HG03159 (cell line): ENCODE measurements around the gene PHF12.

Experiments used
- ATAC-seq: cut with Tn5 transposase; IDR thresholded peaks from one replicate; pipeline ENCODE4 v1.9.1; 2021; ENCODE audit warnings: mild to moderate bottlenecking, moderate library complexity; ENCODE audit not compliant: unreplicated experiment

The PHF12 gene

DNA sequence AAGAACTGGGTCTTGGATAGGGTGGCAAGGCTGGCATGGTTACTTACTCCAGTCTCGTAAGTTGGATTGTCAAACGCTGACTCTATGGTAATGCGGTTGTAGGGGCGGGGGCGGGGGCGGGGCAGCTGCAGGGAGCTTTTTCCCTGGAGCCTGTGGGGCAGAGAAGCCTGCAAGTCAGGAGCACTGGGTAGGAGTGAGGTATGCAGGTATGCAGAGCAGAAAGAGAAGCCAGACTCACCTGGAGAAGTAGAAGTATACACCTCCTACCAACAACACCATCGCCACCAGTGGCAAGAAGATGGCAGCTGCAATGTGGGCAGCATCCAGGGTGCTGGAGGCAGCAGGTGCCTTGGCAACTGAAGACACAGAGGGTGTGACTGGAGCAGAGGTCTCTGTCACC, 4.8 kb upstream of the PHF12 start:
- no peak for ATAC-seq

DNA sequence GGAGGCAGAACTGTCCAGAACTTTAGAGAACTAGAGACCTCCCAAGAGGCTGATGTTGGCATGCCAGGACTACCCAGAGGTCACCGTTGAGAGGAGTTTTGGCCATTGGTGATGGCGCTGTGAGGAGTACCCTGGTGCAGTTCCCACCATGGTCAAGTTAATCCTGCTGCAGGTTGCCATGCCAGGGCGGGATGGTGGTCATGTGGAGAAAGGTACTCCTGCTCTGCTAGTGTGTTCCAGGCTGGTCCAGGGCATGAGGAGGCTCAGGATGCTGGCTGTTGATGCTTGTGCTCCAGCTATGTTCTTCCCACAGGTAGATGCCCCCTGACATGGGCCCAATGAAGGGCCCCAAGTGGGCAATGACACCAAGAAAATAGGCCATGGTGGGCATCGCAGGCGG, 4.1 kb upstream of the PHF12 start:
- ATAC-seq = no peak

DNA sequence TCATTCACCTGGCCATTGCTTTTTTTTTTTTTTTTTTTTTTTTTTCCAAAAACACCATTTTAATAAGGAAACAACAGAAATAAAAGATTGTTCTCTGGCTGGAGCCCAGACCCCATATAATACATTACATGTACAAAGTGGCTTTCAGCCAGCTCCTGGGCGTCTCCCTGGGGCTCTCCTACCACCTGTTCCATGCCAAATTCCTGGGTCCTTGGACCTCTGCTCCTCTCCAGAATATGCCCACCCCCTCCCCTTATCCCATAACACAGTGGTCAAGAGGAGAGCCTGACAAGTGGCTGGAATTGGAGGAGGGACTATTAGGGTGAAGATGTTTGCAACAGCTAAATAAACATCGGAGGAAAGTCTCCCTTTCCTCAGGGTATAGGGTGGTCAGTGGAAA, 3.6 kb upstream of the PHF12 start:
- no peak for ATAC-seq

DNA sequence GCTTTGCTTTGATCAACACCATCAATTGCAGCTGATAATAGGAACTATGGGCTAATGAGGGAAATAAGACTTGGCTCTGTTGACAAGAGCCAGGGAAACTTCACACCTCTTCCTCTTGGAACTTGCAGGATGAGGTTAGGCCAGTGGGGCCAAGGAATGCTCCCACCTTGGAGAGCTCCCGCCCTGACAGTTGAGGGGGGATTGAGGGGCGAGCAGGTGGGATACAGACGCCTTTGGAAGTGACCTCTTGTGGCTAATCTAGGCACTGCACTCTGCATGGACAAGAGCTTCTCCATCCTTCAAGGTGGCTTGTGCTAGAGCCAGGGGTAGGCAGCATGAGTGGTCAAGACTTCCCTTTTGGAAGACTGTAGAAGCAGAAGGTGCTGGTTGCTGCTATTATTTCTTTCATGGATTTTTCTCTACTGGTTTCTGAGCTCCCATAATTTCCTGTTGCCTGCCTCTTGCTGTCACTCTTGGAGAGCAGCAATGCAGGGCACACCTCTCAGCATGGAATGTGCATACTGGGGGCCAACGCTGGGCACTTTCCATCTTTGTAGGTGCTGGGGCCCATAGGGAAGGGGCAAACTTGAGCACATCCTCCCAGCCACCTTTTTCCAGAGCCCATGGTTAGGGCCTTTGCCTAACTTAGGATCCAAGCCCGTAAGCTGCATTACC, 2.3 kb upstream of the PHF12 start:
- no peak for ATAC-seq

DNA sequence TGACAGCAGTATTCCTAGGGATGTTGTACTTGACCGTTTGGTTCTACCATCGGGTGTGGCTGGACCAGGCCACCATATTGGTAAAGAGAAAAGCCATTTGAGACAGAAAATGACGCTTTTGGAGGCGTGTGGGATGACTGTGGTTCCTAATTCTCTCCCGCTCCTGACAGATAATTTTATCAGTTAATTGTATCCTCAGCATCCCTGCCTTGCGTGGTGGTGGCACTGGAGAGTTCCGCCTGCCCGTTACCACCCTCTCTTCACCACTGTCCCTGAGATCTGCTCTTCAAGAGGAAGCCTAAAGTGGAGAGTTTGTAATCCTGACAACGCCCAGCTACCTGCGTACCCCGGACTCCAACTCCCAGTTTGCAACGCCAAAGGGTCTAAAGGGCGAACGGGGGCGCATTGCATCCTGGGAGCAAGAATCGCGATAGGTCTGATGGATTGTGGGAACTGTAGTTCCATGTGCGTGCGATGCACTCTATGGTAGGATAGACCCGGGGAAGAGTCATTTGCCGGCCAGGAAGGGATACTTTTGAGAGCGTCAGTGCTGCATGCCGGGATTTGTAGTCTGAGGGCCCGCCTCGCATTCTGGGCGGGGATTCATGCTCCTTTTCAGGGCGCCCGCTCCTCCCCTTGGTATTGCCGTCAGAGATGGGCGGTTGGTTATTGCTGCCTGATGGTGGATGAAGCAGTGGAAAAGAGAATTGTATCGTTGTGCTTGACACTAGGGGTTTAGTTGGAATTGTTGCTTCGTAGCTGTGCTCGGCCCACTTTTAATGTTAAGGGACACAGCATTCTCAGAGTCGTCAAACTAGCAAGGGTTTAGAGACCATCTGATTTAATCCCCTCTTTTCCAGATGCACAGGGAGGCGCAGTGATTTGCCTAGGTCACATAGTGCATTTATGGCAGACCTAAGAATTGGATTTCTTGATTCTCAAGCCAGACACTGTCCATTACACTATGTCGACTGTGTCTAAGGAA, 965 bp upstream of the PHF12 start:
- ATAC-seq = peak; percentile 51

DNA sequence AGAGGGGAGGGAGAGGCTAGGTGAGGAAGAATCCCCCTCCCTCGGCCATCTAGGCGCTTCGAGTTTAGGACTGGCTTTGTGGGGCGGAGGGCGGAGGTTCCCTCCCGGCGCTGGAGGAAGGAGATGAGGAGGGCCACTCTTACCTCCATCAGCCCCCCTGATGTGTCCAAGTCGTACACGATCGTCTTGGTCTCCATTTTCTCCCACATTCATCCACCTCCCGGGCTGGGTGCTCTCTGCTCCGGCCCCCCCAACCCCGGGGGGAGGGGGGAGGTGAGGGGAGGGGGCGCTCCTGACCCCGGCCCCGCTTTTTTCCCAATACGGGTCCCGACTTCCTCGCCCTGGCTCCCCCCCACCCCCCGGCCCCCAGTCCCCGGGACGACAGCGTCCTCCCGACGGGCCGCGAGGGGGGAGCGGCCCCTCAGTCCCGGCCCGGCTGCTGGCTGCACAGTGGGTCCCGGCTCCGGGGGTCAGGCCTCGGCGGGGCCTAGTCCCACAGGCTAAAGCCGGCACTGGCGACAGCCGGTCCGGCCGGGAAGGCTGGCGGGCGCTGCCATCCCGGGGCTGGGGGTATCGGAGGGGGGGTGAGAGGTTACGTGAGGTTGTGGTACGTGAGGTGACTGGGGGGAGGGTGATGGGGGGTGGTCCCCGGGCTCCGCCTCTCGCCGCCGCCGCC, 428 bp downstream of the PHF12 start:
- ATAC-seq = no peak

DNA sequence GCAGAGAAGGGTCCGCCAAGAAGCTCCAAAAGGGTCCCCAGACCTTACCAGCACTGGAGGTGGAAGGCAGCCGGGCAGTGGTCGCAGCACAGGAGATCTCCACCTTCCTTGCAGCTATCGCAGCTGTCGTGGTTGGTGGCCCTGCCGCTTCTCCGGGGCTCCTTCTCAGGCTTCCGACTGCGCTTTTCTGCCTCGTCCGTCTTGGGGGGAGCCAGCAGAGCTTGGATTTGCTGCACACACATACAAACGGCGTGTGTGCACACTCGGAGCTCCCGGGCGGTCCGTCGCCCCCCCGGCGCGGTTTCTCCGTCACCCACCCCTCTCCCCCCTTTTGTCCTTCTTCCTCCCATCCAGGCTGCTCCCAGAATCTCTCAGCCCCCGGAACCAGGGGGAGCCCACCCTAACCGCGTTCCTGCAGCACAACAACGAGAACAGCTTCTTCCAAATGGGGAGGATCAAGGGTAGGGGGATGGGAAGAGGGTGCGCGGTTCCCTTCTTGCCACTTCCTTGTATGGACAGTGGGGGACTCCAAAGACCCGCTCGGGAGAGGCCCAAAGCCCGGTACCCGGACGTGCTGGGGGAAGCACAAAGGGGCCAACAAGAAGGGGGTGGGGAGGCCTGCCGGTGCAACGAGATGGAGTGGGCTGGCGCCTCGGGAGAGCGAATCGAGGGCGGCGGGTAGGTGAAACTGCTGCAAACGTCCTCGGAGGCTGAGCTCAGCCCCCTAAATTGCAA, 1.1 kb downstream of the PHF12 start:
- ATAC-seq = no peak

DNA sequence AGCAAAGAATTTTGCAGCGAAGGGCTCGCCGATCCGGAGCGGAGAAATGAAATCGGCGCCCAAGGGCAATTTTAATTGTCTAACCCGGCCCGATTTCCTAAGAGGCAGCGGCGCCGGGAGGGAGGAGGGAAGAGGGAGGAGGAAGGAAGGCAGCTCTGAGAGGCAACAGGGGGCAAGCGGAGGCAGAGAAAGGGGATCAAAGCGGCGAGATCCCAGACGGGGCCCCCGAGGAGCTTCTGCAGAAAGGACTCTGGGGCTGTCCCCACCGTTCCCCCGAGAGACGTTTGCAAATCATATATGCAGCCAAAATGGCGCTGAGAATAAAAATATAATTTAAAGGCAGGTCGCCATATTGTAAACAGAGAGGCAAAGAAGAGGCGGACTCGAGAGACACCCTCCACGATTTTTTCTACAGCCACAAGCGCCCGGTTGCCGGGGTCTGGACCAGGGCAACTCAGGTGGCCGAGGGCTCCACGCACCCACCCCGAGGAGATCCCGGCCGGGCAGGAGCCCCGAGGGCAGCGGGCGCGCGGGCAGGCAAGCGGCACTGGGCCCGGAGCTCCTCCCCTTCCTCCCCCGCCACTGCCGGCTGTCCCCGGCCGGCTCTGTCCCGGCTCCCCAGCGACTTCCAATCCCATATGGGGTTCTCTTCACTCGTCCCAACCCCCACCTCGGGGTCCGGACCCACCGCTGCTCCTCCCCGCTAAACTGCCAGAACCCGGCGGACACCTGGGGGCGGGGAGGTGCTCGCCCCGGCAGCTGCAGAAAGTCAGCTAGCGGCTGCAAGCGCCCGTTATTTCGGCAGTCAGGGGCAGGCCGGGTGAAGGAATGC, 1.9 kb downstream of the PHF12 start:
- no peak for ATAC-seq

DNA sequence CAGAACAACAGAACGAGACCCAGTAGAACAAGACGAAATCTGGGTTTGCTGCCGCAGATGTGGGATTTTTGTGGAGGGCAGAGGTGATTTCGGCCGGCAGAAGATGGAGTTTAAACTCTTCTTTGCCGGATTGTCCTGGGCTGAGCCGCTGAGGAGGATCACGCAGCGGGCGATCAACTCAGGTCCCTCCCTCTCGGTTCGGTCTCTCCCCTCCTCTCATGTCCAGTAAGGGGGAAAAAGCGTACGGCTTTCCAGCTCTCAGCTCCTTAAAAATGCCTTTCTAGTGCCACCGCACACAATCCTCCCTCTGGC, 2.5 kb downstream of the PHF12 start:
- ATAC-seq = no peak

DNA sequence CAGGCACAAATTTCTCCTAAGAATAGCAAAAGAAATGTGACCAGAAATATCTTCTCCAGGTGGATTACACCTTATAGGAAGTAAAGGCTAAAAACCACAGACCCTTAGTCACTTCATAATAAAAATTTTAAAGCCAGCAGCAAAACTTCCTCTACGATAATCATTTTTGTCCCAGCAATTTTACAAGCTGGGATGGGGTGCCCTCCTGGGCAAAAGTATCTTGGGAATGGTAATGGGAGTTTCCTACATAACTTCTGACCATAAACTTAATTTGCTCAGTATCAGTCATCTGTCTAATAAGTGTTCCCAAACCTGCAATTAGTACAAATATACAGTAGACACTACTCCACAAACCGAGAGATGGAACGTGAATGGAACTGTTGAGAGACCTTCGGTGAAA, 3.0 kb downstream of the PHF12 start:
- no peak for ATAC-seq

DNA sequence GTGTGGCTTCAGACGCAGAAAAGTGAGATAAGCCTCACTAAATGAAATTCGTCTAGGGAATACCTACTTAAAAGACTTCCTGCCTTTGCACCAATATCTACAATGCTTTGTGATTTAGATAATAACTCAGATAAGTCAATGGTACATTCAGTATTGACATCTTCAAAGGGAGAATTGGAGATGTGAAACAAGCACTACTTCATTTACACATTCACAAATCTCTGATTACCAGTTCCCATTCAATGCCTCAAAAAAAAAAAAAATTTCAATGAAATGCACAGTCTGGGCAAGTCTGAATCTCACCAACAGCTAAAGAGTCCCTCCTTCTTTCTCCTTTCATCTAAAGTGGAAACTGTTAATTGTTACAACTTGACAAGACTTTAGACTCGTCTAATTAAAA, 3.7 kb downstream of the PHF12 start:
- no peak for ATAC-seq

DNA sequence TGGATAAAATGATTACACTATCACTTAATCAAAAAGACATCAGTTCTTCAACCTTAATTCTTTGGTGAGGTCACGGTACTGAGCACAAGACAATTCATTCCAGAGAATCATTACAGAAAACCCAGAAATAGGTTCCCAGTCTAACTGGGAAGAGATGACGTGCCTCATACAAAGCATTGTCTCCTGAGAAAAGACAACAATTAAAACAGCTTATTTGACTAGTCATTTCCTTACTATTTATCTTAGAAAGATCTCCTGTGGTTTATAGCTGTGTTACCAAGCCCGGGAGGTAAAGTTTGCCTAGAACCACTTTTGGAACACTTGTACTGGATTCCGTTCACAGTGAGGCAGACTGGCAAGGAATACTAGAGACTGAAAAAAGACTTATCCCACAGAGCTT, 5.1 kb downstream of the PHF12 start:
- no peak for ATAC-seq

DNA sequence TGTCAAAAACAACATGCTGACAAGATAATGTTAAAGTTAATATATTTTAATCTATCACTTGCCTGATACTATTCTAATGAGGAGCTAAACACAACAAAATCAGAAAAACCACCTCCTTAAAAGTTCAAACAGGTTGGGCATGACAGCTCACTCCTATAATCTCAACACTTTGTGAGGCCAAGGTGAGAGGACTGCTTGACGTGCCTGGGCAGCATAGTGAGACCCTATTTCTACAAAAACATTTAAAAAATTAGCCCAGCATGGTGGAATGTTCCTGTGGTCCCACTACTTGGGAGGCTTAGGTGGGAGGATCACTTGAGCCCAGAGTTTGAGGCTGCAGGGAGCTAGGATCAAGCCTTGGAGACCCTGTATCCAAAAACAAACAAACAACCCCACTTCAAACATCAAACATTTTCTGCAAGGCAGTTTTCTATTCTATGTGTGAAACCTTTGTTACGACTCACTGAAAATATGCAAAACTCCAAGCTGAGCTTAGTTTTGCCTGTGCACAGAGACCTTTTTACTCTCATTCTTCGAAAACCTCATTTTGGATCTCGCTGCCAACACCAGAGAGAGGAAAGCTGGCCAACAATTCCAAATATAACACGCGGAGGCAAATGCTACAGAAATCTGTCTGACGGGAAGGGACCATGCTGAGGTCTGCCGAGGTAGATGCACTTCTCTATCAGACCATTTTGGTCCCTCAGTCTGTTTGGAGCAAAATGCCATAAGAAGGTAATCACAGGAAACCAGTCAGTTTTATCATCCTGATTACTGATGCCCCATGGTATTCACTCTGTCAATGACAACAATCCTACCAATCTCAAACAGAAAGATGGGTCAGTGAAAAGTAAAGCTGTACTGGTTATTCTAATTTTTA, 6.2 kb downstream of the PHF12 start:
- no peak for ATAC-seq

DNA sequence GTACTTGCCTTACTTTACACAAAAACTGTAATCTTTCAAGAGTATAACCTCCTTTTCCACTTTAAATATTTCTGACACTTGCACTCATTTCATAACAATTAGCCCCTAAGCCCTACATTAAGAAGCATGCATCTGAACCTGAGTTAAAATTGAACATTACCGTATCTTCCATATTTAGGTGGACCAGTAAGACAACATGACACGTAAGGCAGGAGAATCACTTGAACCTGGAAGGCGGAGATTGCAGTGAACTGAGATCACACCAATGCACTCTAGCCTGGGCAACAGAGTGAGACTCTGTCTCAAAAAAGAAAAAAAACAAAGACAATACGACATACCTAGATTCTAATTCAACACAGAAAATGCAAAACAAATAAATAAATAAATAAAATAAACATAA, 7.0 kb downstream of the PHF12 start:
- ATAC-seq = no peak

DNA sequence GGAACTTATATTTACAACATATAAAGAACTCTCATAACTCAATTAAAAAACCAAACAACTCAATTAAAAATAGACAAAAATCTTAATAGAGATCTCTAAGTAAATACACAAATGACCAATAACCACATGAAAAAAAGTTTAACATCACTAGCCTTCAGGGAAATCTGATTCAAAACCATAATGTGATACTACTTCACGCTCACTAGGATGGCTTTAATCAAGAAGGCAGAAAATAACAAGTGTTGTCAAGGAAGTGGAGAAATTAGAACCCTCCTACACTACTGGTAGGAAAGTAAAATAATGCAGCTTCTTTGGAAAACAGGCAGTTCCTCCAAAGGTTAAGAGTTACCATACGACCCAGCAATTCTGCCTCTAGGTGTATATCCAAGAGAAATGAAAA, 8.4 kb downstream of the PHF12 start:
- ATAC-seq = no peak

DNA sequence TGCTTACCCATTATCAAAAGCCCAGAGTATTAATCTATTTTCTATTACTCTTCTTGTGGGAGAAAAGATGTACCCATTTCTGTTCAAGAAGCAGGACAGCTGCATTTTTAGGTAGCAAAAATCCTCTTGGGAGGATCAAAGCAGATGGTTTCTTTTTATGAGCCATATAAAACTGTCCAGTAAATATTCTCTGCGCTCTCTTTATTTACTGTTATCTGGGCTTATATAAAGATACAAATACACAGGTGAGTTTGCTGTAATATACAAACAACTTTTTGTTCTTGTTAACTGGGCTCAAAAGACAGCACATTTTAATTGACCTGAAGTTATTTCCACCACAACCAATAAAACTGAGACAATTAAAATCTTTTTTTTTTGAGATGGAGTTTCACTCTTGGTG, 10.1 kb downstream of the PHF12 start:
- no peak for ATAC-seq

DNA sequence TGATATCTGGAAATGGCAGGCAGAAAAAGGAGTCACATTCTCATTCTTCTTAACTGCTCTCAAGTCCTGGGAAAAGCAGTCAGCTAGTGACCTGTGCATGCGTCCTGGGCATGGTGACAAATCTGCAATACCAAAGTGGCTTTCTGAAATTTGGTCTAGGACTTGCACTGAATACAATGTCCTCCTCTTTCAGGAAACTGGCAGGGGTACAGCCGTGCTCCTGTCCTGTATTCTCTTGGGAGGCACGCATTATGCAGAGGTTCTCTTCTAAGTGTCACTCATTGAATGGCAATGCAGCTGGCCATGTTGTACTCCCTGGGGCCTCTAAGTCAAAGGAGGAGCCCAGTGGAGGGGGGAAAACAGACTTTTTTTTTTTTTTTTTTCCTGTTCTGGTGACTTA, 10.6 kb downstream of the PHF12 start:
- no peak for ATAC-seq

DNA sequence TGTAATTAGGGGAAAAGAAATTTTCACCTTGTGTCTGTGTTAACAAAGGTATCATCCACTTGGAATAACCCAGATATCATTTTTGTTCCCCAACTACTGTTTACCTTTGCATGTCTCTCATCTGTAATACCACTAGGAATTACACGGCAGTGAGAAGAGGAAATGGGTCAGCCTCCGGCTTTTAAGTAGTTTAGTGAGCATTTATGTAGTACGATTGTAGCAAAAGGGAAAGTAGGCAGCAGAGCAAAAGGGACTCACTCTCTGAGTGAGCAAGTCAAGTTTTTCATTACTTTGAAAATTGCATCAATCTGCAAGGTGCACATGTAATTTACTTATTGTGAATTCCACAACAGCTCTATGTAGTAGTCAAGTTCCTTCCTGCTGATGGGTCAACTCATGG, 11.2 kb downstream of the PHF12 start:
- no peak for ATAC-seq

DNA sequence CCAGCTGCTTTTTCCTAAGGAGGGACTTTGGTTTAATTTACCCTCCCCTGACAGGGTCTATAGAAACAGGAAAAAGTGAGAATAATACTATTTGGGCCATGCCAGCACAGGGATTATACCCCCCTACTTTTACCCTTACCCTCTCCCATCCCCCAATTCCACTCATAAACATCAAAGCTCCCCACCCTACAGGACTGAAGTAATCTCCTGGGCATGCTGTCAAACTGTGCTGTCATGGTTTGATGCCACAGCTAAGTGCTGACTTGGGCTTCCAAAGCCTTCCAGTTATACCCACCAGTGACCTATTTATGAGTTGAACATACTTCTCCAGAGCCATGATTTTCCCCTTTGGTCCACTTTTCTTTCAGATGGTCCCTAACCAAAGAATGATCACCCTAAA, 12.8 kb downstream of the PHF12 start:
- no peak for ATAC-seq
